Heart left ventricle (tissue), 16 donors: ENCODE measurements around the gene NKIRAS2. TPM values are rescaled to one million over a fixed set of nuclear protein-coding genes. Genes with fewer than 3 reads are reported as not detected.

ENCODE experiments used
- ATAC-seq, 4 donors: fragments of 200-7000 bp; cut with Tn5 transposase; one replicate each; pipeline ENCODE4 v1.9.1; 2020 to 2022; ENCODE audit warnings: moderate library complexity in 4 of 4, mild to moderate bottlenecking in 3 of 4, moderate number of reproducible peaks in 1 of 4
- DNase-seq, 5 donors: peaks; one replicate each; pipeline ENCODE4 v3.0.0-alpha.2; 2020
- H3K27ac ChIP-seq, 12 donors: fragments of 200-600 bp; sonication (generic) in 4 of 12; one replicate each; pipeline versions ENCODE4 v1.5.0 to v1.8.0; 2016 to 2022; ENCODE audit warnings: mild to moderate bottlenecking in 2 of 12
- H3K27me3 ChIP-seq, 9 donors: fragments of 200-600 bp; sonication (generic) in 2 of 9; one replicate each; pipeline versions ENCODE4 v1.5.1 to v1.8.0; 2016 to 2022; ENCODE audit warnings: mild to moderate bottlenecking in 3 of 9
- H3K36me3 ChIP-seq, 9 donors: fragments of 200-600 bp; sonication (generic) in 2 of 9; one replicate each; pipeline versions ENCODE4 v1.5.0 to v1.8.0; 2018 to 2022; ENCODE audit warnings: mild to moderate bottlenecking in 2 of 9
- H3K4me1 ChIP-seq, 12 donors: fragments of 200-600 bp; sonication (generic) in 4 of 12; one replicate each; pipeline versions ENCODE4 v1.5.0 to v1.8.0; 2016 to 2022; ENCODE audit warnings: mild to moderate bottlenecking in 3 of 12
- H3K4me3 ChIP-seq, 12 donors: fragments of 200-600 bp; sonication (generic) in 4 of 12; one replicate each; pipeline versions ENCODE4 v1.5.0 to v1.8.0; 2017 to 2022; ENCODE audit warnings: mild to moderate bottlenecking in 9 of 12, moderate library complexity in 4 of 12
- H3K9me3 ChIP-seq, 12 donors: fragments of 200-600 bp; sonication (generic) in 4 of 12; one replicate each; pipeline versions ENCODE4 v1.5.0 to v1.8.0; 2016 to 2022; ENCODE audit warnings: mild to moderate bottlenecking in 1 of 12
- CTCF ChIP-seq, 12 donors: fragments of 200-600 bp; sonication (generic) in 4 of 12; IDR thresholded peaks; one replicate each; pipeline versions ENCODE4 v1.5.0 to v1.8.0; 2018 to 2022; ENCODE audit warnings: antibody characterized with exemption in 12 of 12, mild to moderate bottlenecking in 5 of 12
- POLR2A ChIP-seq, 2 donors: fragments of 450-650 bp; IDR thresholded peaks; one replicate each; pipeline ENCODE4 v1.6.1; 2017; ENCODE audit warnings: antibody characterized with exemption in 2 of 2, mild to moderate bottlenecking in 2 of 2, moderate library complexity in 2 of 2
- WGBS, 4 donors: extraction: QIAGEN DNeasy Blood & Tissue Kit in 2 of 4; methylation state at CpG; one replicate each; pipeline versions ENCODE4 v1.1.5 to v1.1.7; 2013 to 2018; 5-methylcytosine and 5-hydroxymethylcytosine counted together
- intact Hi-C, 10 donors: fragments of 100-400 bp; cut with DNase I; formaldehyde crosslinking; loops; one replicate each; pipeline versions ENCODE4 v1.11.1 to v1.14.2; 2022
- polyA plus RNA-seq, 2 donors: library from polyadenylated mRNA; stranded (reverse); fragments of 200-250 nt; gene quantifications; one replicate each; pipeline ENCODE4 v1.2.3, GENCODE V29; 2013
- total RNA-seq, 9 donors: library from RNA; depleted of rRNA in 2 of 9; stranded (reverse); fragments of >200 nt in 2 of 9; fragmentation: NEBNext Ultra II Directional in 3 of 9; extraction: Animal tissue kit (Norgen Biotek cat#: 25700) in 3 of 9; gene quantifications; one replicate each; pipeline versions ENCODE4 v1.1.0 to v1.2.4, GENCODE V29; 2016 to 2023
- donor health status: ischemic (EF 13 %, LVEDD 7.1; RV severe dilation, severe dysfunction).
- donor health status: healthy with polysubstance abuse.
- donor health status: DM: no; HTN: yes; CAD: no.
- donor health status: DM: no; HTN: no; CAD: no.
- donor health status: ischemic (EF 25% LVEDD 6.9; RV normal size, moderate dysfunction).
- donor health status: ischemic (EF 25% LVEDD 5.7; RV mildly dilated, moderate dysfunction).
- donor health status: healthy.
- donor health status: DM: yes; HTN: yes; CAD: no.
- donor health status: ischemic (EF 35%, LVEDD 5.7; RV mildly dilated, moderate dysfunction).
- donor health status: nonischemic (EF 11% LVEDD 7.7; RV severe dilation, severe dysfunction).
- donor health status: DM: yes; HTN: yes; CAD: no.
- donor health status: PGD.
- donor health status: ischemic (EF 29% LVEDD 5.4; RV normal size, mild dysfunction).
- donor health status: nonischemic (EF 23%, LVEDD 6.1; RV moderate dilation, normal function).

The NKIRAS2 gene
- total and polyA plus RNA-seq, 11 donors = 50.6 to 78.9 (median 55.9) TPM

- no peak for TF ChIP-seq CTCF (IDR thresholded peaks at IDR 0.05)
- TF ChIP-seq POLR2A (IDR thresholded peaks at IDR 0.05) = no peak
- no peak overlapping the region for H3K4me3 ChIP-seq
- peaks cover 0 to 19% (median 13%) of the 10 kb centered on the region in 12 donors for H3K4me1 ChIP-seq
- H3K36me3 ChIP-seq = peaks cover 0 to 100% (median 92%) of the 10 kb centered on the region in 9 donors
- WGBS, 4 donors = 95 to 100% (median 96%) methylated on average over 2 of the region's 2 CpGs
- no peak overlapping the region for H3K27ac ChIP-seq
- H3K27me3 ChIP-seq = no peaks in the 10 kb centered on the region
- ATAC-seq (no peak), DNase-seq (no peak)
- intact Hi-C loops = no loop called here
- no peaks in the 10 kb centered on the region for H3K9me3 ChIP-seq
Observed at GRCh38 chr17:41996855-41997164, 23.1 kb upstream of the NKIRAS2 start.

- Histone ChIP-seq H3K4me1 (peaks cover 0 to 36% (median 14%) of the 10 kb centered on the region in 12 donors), H3K9me3 (no peaks in the 10 kb centered on the region), H3K27ac (no peak overlapping the region), H3K36me3 (peaks cover 0 to 99% (median 92%) of the 10 kb centered on the region in 9 donors), H3K27me3 (no peaks in the 10 kb centered on the region), H3K4me3 (no peak overlapping the region)
- intact Hi-C loops = no loop called here
- ATAC-seq (no peak), DNase-seq (no peak)
- no peak for TF ChIP-seq POLR2A (IDR thresholded peaks at IDR 0.05)
- no peak for TF ChIP-seq CTCF (IDR thresholded peaks at IDR 0.05)
- WGBS, 4 donors = 41 to 69% (median 42%) methylated on average over 2 of the region's 2 CpGs
Observed at GRCh38 chr17:41998497-41998896, 21.4 kb upstream of the NKIRAS2 start.

- Histone ChIP-seq H3K9me3 (no peaks in the 10 kb centered on the region), H3K4me1 (peaks cover 0 to 55% (median 25%) of the 10 kb centered on the region in 12 donors), H3K27me3 (no peaks in the 10 kb centered on the region), H3K36me3 (peaks cover 0 to 78% (median 71%) of the 10 kb centered on the region in 9 donors), H3K27ac (peak overlapping the region in 10 of 12 donors; percentile 20 to 74 (median 40)), H3K4me3 (no peak overlapping the region)
- WGBS, 4 donors = 58 to 77% (median 59%) methylated on average over 3 of the region's 3 CpGs
- intact Hi-C loops = no loop called here
- TF ChIP-seq POLR2A (IDR thresholded peaks at IDR 0.05) = no peak
- no peak for TF ChIP-seq CTCF (IDR thresholded peaks at IDR 0.05)
- DNase-seq (no peak), ATAC-seq (peak in 3 of 4 donors; percentile 38 to 61 (median 53))
Observed at GRCh38 chr17:42000413-42001133, 19.3 kb upstream of the NKIRAS2 start.

- no peak overlapping the region for H3K4me3 ChIP-seq
- TF ChIP-seq POLR2A (IDR thresholded peaks at IDR 0.05) (no peak), CTCF (IDR thresholded peaks at IDR 0.05) (no peak)
- DNase-seq = no peak
- no peak for ATAC-seq
- no peaks in the 10 kb centered on the region for H3K9me3 ChIP-seq
- H3K27ac ChIP-seq = peak overlapping the region in 2 of 12 donors; percentile 32 to 52
- peaks cover 0 to 66% (median 26%) of the 10 kb centered on the region in 12 donors for H3K4me1 ChIP-seq
- peaks cover 0 to 66% (median 60%) of the 10 kb centered on the region in 9 donors for H3K36me3 ChIP-seq
- intact Hi-C loops = no loop called here
- no peaks in the 10 kb centered on the region for H3K27me3 ChIP-seq
- WGBS, 4 donors = 88 to 95% (median 93%) methylated on average over 2 of the region's 2 CpGs
Observed at GRCh38 chr17:42001729-42002128, 18.2 kb upstream of the NKIRAS2 start.
